Aorta (tissue), 5 donors: ENCODE data around the gene QSOX1. TPM values are rescaled to one million over a fixed set of nuclear protein-coding genes. Genes with fewer than 3 reads are reported as not detected.

Experiments
- ATAC-seq: fragments of 200-7000 bp; cut with Tn5 transposase; one replicate; pipeline ENCODE4 v1.9.1; 2022; ENCODE audit warnings: moderate library complexity; ENCODE audit not compliant: low FRiP score
- DNase-seq, 2 donors: peaks; one replicate each; pipeline ENCODE4 v3.0.0-alpha.2; 2020
- H3K27ac ChIP-seq, 2 donors: one replicate each; pipeline ENCODE4 v1.5.1; 2013; ENCODE audit warnings: low read length in 2 of 2, mild to moderate bottlenecking in 2 of 2, moderate library complexity in 2 of 2, control low read depth in 1 of 2, inconsistent platforms in 1 of 2, low read depth in 1 of 2
- H3K27me3 ChIP-seq, 2 donors: one replicate each; pipeline ENCODE4 v1.6.1; 2013; ENCODE audit warnings: control low read depth in 1 of 2, low read length in 1 of 2, mild to moderate bottlenecking in 1 of 2, moderate library complexity in 1 of 2; ENCODE audit not compliant: insufficient read depth in 2 of 2, control insufficient read depth in 1 of 2
- H3K36me3 ChIP-seq, 2 donors: one replicate each; pipeline ENCODE4 v1.6.1; 2013; ENCODE audit warnings: control low read depth in 1 of 2, low read length in 1 of 2, mild to moderate bottlenecking in 1 of 2; ENCODE audit not compliant: insufficient read depth in 2 of 2, control insufficient read depth in 1 of 2
- H3K4me1 ChIP-seq, 2 donors: one replicate each; pipeline ENCODE4 v1.6.1; 2013; ENCODE audit warnings: low read length in 2 of 2, control low read depth in 1 of 2, mild to moderate bottlenecking in 1 of 2, moderate library complexity in 1 of 2; ENCODE audit not compliant: insufficient read depth in 2 of 2, control insufficient read depth in 1 of 2
- H3K4me3 ChIP-seq, 2 donors: one replicate each; pipeline ENCODE4 v1.5.1; 2013; ENCODE audit warnings: low read length in 2 of 2, control low read depth in 1 of 2, mild to moderate bottlenecking in 1 of 2
- H3K9me3 ChIP-seq: one replicate; pipeline ENCODE4 v1.6.1; 2013; ENCODE audit warnings: mild to moderate bottlenecking, low read length; ENCODE audit not compliant: control insufficient read depth
- WGBS, 2 donors: extraction: QIAGEN DNeasy Blood & Tissue Kit; methylation state at CpG; one replicate each; pipeline ENCODE4 v1.1.7; 2013; 5-methylcytosine and 5-hydroxymethylcytosine counted together
- intact Hi-C, 2 donors: fragments of 100-400 bp; cut with DNase I; formaldehyde crosslinking; loops; one replicate each; pipeline versions ENCODE4 v1.14.2 to v1.15.0; 2022
- polyA plus RNA-seq, 2 donors: library from polyadenylated mRNA; stranded (reverse); fragments of 200-250 nt; gene quantifications; one replicate each; pipeline ENCODE4 v1.2.3, GENCODE V29; 2013
- total RNA-seq, 2 donors: library from RNA; stranded (reverse); fragmentation: NEBNext Ultra II Directional; extraction: Animal tissue kit (Norgen Biotek cat#: 25700); gene quantifications; one replicate each; pipeline ENCODE4 v1.2.1, GENCODE V29; 2021
- donor health status: healthy with polysubstance abuse.
- donor health status: Bipolar disorder and iron deficiency.
- donor health status: DM: no; HTN: no; CAD: no.
- donor health status: DM: no; HTN: no; CAD: no.
- donor health status: DM: yes; HTN: yes; CAD: no.

The QSOX1 gene
- total and polyA plus RNA-seq, 4 donors: 24.5 to 181 (median 91.7) TPM

- H3K9me3 ChIP-seq: no peaks in the 10 kb centered on the region
- H3K36me3 ChIP-seq: no peaks in the 10 kb centered on the region
- no peak for ATAC-seq
- no peaks in the 10 kb centered on the region for H3K27me3 ChIP-seq
- H3K4me1 ChIP-seq: peaks cover 0 to 5% of the 10 kb centered on the region in 2 donors
- DNase-seq: peak in 1 of 2 donors; percentile 4
- intact Hi-C loops: loop anchor here in 1 of 2 donors (10.0 kb wide), 1 partner anchor 66 kb away; no protein-coding TSS in a partner anchor
- no peak overlapping the region for H3K27ac ChIP-seq
- 71 to 74% methylated on average over 4 of the region's 4 CpGs for WGBS, 2 donors
- no peak overlapping the region for H3K4me3 ChIP-seq
Measured at GRCh38 chr1:180170546-180171151, 16.0 kb downstream of the QSOX1 start.

GRCh38 chr1:180171691-180172090 lies 17.0 kb downstream of the QSOX1 start:
- intact Hi-C loops: loop anchor here in 1 of 2 donors (10.0 kb wide), 1 partner anchor 67 kb away; no protein-coding TSS in a partner anchor
- Histone ChIP-seq H3K4me1 (peaks cover 0 to 4% of the 10 kb centered on the region in 2 donors), H3K9me3 (no peaks in the 10 kb centered on the region), H3K27me3 (no peaks in the 10 kb centered on the region), H3K4me3 (no peak overlapping the region), H3K36me3 (no peaks in the 10 kb centered on the region), H3K27ac (no peak overlapping the region)
- 92 to 95% methylated on average over 8 of the region's 8 CpGs for WGBS, 2 donors
- peak in 1 of 2 donors; percentile 20 for DNase-seq
- ATAC-seq: no peak

GRCh38 chr1:180173451-180173850 lies 18.8 kb downstream of the QSOX1 start:
- 92 to 95% methylated on average over 2 of the region's 2 CpGs for WGBS, 2 donors
- DNase-seq: peak in 1 of 2 donors; percentile 2
- Histone ChIP-seq H3K36me3 (no peaks in the 10 kb centered on the region), H3K4me3 (no peak overlapping the region), H3K27ac (no peak overlapping the region), H3K27me3 (no peaks in the 10 kb centered on the region), H3K4me1 (no peaks in the 10 kb centered on the region), H3K9me3 (no peaks in the 10 kb centered on the region)
- no peak for ATAC-seq
- intact Hi-C loops: loop anchor here in 1 of 2 donors (10.0 kb wide), 1 partner anchor 69 kb away; no protein-coding TSS in a partner anchor

- Histone ChIP-seq H3K4me1 (no peaks in the 10 kb centered on the region), H3K9me3 (no peaks in the 10 kb centered on the region), H3K27ac (no peak overlapping the region), H3K36me3 (no peaks in the 10 kb centered on the region), H3K27me3 (no peaks in the 10 kb centered on the region), H3K4me3 (no peak overlapping the region)
- 5 to 6% methylated on average over 8 of the region's 8 CpGs for WGBS, 2 donors
- peak; percentile 61 for ATAC-seq
- DNase-seq: peak; percentile 89
- intact Hi-C loops: loop anchor here in 1 of 2 donors (10.0 kb wide), 1 partner anchor 69 kb away; no protein-coding TSS in a partner anchor
Measured at GRCh38 chr1:180173952-180174351, 19.3 kb downstream of the QSOX1 start.

GRCh38 chr1:180175291-180175690 lies 20.6 kb downstream of the QSOX1 start:
- Histone ChIP-seq H3K27me3 (no peaks in the 10 kb centered on the region), H3K9me3 (no peaks in the 10 kb centered on the region), H3K4me1 (no peaks in the 10 kb centered on the region), H3K4me3 (no peak overlapping the region), H3K36me3 (no peaks in the 10 kb centered on the region), H3K27ac (no peak overlapping the region)
- intact Hi-C loops: loop anchor here (5.0 to 10.0 kb wide), 2 partner anchors 70 to 73 kb away; no protein-coding TSS in a partner anchor
- peak in 1 of 2 donors; percentile 41 for DNase-seq
- 91 to 95% methylated on average over 9 of the region's 9 CpGs for WGBS, 2 donors
- ATAC-seq: no peak

GRCh38 chr1:180175806-180176205 lies 21.1 kb downstream of the QSOX1 start:
- no peak overlapping the region for H3K4me3 ChIP-seq
- intact Hi-C loops: loop anchor here (5.0 to 10.0 kb wide), 2 partner anchors 71 to 74 kb away; no protein-coding TSS in a partner anchor
- no peaks in the 10 kb centered on the region for H3K36me3 ChIP-seq
- H3K9me3 ChIP-seq: no peaks in the 10 kb centered on the region
- WGBS, 2 donors: 82 to 85% methylated on average over 9 of the region's 9 CpGs
- H3K27me3 ChIP-seq: no peaks in the 10 kb centered on the region
- DNase-seq (peak in 1 of 2 donors; percentile 20), ATAC-seq (no peak)
- H3K4me1 ChIP-seq: no peaks in the 10 kb centered on the region
- H3K27ac ChIP-seq: no peak overlapping the region

GRCh38 chr1:180176965-180177364 lies 22.3 kb downstream of the QSOX1 start:
- ATAC-seq: no peak
- no peak overlapping the region for H3K4me3 ChIP-seq
- 82 to 83% methylated on average over 3 to 4 of the region's 4 CpGs for WGBS, 2 donors
- no peak overlapping the region for H3K27ac ChIP-seq
- no peaks in the 10 kb centered on the region for H3K27me3 ChIP-seq
- intact Hi-C loops: loop anchor here (5.0 to 10.0 kb wide), 2 partner anchors 72 to 75 kb away; no protein-coding TSS in a partner anchor
- H3K9me3 ChIP-seq: no peaks in the 10 kb centered on the region
- no peaks in the 10 kb centered on the region for H3K36me3 ChIP-seq
- no peaks in the 10 kb centered on the region for H3K4me1 ChIP-seq
- peak; percentile 5 to 15 for DNase-seq

GRCh38 chr1:180177931-180178330 lies 23.3 kb downstream of the QSOX1 start:
- Histone ChIP-seq H3K4me3 (no peak overlapping the region), H3K36me3 (no peaks in the 10 kb centered on the region), H3K4me1 (no peaks in the 10 kb centered on the region), H3K9me3 (no peaks in the 10 kb centered on the region), H3K27ac (no peak overlapping the region), H3K27me3 (no peaks in the 10 kb centered on the region)
- intact Hi-C loops: loop anchor here (5.0 to 10.0 kb wide), 2 partner anchors 73 to 76 kb away; no protein-coding TSS in a partner anchor
- DNase-seq: peak in 1 of 2 donors; percentile 13
- 70 to 71% methylated on average over 4 of the region's 4 CpGs for WGBS, 2 donors
- ATAC-seq: no peak
